B cell (primary cell): Measurements from ENCODE around the gene SPRR3. TPM values are rescaled to one million over a fixed set of nuclear protein-coding genes. Genes with fewer than 3 reads are reported as not detected.
"Not testable (repeated sequence)": the region's sequence is repeated elsewhere in the genome, so short reads cannot be mapped to it uniquely, and the experiment has no call there.

Experiments
- ATAC-seq: fragments of 200-7000 bp; cut with Tn5 transposase; one replicate; pipeline ENCODE4 v1.10.0; 2021; ENCODE audit warnings: low read depth, mild to moderate bottlenecking, moderate number of reproducible peaks, moderate library complexity
- CTCF ChIA-PET: fragments of 350-600 bp; sonication (Branson Sonifier 250); formaldehyde crosslinking; loops from one replicate; lab custom pipeline; 2021; ENCODE audit warnings: antibody characterized with exemption, inconsistent platforms; lab: Charles Lee
- POLR2A ChIA-PET: fragments of 350-600 bp; sonication (Branson Sonifier 250); formaldehyde crosslinking; loops from one replicate; lab custom pipeline; 2021; ENCODE audit warnings: antibody characterized with exemption; lab: Charles Lee
- DNase-seq: peaks from one replicate; pipeline ENCODE4 v3.0.0; 2013
- H2AFZ ChIP-seq: 2 replicates; pipeline ENCODE4 v1.6.1; 2012; ENCODE audit warnings: mild to moderate bottlenecking, low read depth, low read length; ENCODE audit not compliant: insufficient read depth, poor library complexity, severe bottlenecking
- H3K27ac ChIP-seq, 2 donors: 1 replicate in 1 of 2; 2 replicates in 1 of 2; pipeline ENCODE4 v1.5.1; 2012 to 2013; ENCODE audit warnings: low read length in 2 of 2, mild to moderate bottlenecking in 2 of 2, moderate library complexity in 1 of 2
- H3K27me3 ChIP-seq, 4 experiments: fragments of 200-600 bp in 1 of 4; sonication (generic) in 1 of 4; replicated peaks in 1 of 4; 1 replicate in 2 of 4; 2 replicates in 2 of 4; pipeline versions ENCODE4 v1.6.1 to v1.7.0; 2013 to 2016; ENCODE audit warnings: low read length in 3 of 4, mild to moderate bottlenecking in 2 of 4, mixed read lengths in 1 of 4, moderate library complexity in 1 of 4; ENCODE audit not compliant: insufficient read depth in 4 of 4, control insufficient read depth in 3 of 4; ENCODE audit errors: control extremely low read depth in 1 of 4
- H3K36me3 ChIP-seq, 2 experiments: replicated peaks in 1 of 2; 1 replicate in 1 of 2; 2 replicates in 1 of 2; pipeline versions ENCODE4 v1.6.1 to v1.7.1; 2013; ENCODE audit warnings: low read length in 1 of 2; ENCODE audit not compliant: insufficient read depth in 2 of 2, control insufficient read depth in 1 of 2; ENCODE audit errors: control extremely low read depth in 1 of 2, extremely low read depth in 1 of 2
- H3K4me1 ChIP-seq, 2 donors: fragments of 200-600 bp in 1 of 2; sonication (generic) in 1 of 2; 1 replicate in 1 of 2; 2 replicates in 1 of 2; pipeline versions ENCODE4 v1.5.1 to v1.6.1; 2013 to 2017; ENCODE audit warnings: low read length in 2 of 2; ENCODE audit not compliant: control insufficient read depth in 2 of 2, insufficient read depth in 2 of 2
- H3K4me2 ChIP-seq: replicated peaks from 2 replicates; pipeline ENCODE3; 2012; ENCODE audit warnings: mild to moderate bottlenecking, low read depth, low read length; ENCODE audit not compliant: poor library complexity, severe bottlenecking
- H3K4me3 ChIP-seq, 5 experiments: fragments of 200-600 bp in 1 of 5; sonication (generic) in 1 of 5; 1 replicate in 3 of 5; 2 replicates in 2 of 5; pipeline versions ENCODE4 v1.5.1 to v1.7.0; 2011 to 2016; ENCODE audit warnings: low read length in 4 of 5, mild to moderate bottlenecking in 4 of 5, low read depth in 2 of 5, control low read depth in 1 of 5, moderate library complexity in 1 of 5; ENCODE audit not compliant: insufficient read depth in 1 of 5; ENCODE audit errors: control extremely low read depth in 1 of 5, extremely low read depth in 1 of 5
- H3K79me2 ChIP-seq: fragments of 200-600 bp; sonication (generic); one replicate; pipeline ENCODE4 v1.6.0; 2016; ENCODE audit warnings: low read length; ENCODE audit not compliant: control insufficient read depth, insufficient read depth
- H3K9ac ChIP-seq: fragments of 200-600 bp; sonication (generic); 2 replicates; pipeline ENCODE4 v1.6.1; 2017; ENCODE audit warnings: mild to moderate bottlenecking, low read length, moderate library complexity
- H3K9me3 ChIP-seq, 3 donors: one replicate each; pipeline versions ENCODE4 v1.6.1 to v1.7.1; 2013; ENCODE audit warnings: low read length in 2 of 3; ENCODE audit not compliant: control insufficient read depth in 2 of 3, insufficient read depth in 1 of 3; ENCODE audit errors: control extremely low read depth in 1 of 3
- H4K20me1 ChIP-seq: 2 replicates; pipeline ENCODE4 v1.6.0; 2012; ENCODE audit warnings: mild to moderate bottlenecking, low read length; ENCODE audit not compliant: insufficient read depth, control insufficient read depth, poor library complexity, severe bottlenecking
- H3K27ac Mint-ChIP-seq: one replicate; pipeline ENCODE4 v1.8.0; 2021; ENCODE audit warnings: mixed read lengths
- H3K27me3 Mint-ChIP-seq: one replicate; pipeline ENCODE4 v1.8.0; 2021; ENCODE audit warnings: mixed read lengths
- H3K4me1 Mint-ChIP-seq: one replicate; pipeline ENCODE4 v1.8.0; 2021; ENCODE audit warnings: mixed read lengths
- H3K4me3 Mint-ChIP-seq: one replicate; pipeline ENCODE4 v1.8.0; 2021; ENCODE audit warnings: mixed read lengths
- H3K9me3 Mint-ChIP-seq: one replicate; pipeline ENCODE4 v1.8.0; 2022; ENCODE audit warnings: mixed read lengths; ENCODE audit not compliant: insufficient read depth
- EZH2 ChIP-seq: IDR thresholded peaks from 2 replicates; pipeline ENCODE4 v1.6.1; 2012; ENCODE audit warnings: borderline replicate concordance, low read depth, mild to moderate bottlenecking, moderate library complexity, low read length; ENCODE audit not compliant: insufficient read depth, poor library complexity, severe bottlenecking
- WGBS: methylation state at CpG from one replicate; pipeline ENCODE4 v1.1.5; 2013; ENCODE audit warnings: missing lambda C conversion rate; ENCODE audit not compliant: insufficient coverage; 5-methylcytosine and 5-hydroxymethylcytosine counted together
- intact Hi-C: fragments of 100-400 bp; cut with micrococcal nuclease; formaldehyde crosslinking; loops from one replicate; pipeline ENCODE4 v1.10.0; 2022
- polyA plus RNA-seq: library from polyadenylated mRNA; depleted of rRNA; stranded (reverse); fragments of >200 nt; gene quantifications from 2 replicates; pipeline ENCODE4 v1.2.3, GENCODE V29; 2012
- total RNA-seq, 2 donors: library from RNA; stranded (reverse); fragments of 120-200 nt in 1 of 2; gene quantifications; 1 replicate in 1 of 2; 2 replicates in 1 of 2; pipeline versions ENCODE4 v1.2.3 to v1.2.4, GENCODE V29; 2013 to 2022
- TF ChIP-seq, protein P1 (sequence below): fragments of 200-600 bp; IDR thresholded peaks from one replicate; pipeline ENCODE4 v1.8.0; 2022; ENCODE audit warnings: antibody characterized with exemption, mild to moderate bottlenecking

The SPRR3 gene
- total and polyA plus RNA-seq, 2 donors (not counting 1 experiment from before 2014, with no cell fraction given): not detected

DNA sequence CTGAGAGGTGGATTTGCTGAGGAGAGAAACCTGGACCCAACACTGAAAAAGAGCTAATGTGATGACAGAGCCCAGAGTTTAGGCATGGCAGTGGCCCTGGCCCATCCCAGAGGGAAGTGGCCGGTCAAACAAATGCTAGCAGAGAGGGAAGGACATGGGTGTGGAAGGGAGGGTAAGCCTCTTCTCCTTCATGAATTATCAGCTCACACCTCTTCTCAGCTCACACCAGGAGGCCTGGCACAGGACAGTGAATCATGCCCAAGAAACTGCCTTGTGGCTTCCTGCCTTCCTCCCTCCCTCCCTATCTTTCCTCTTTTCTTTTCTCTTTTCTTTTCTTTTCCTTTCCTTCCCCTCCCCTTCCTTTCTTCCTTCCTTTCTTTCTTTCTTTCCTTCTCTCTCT is 1.3 kb upstream of the SPRR3 start:
- ChIA-PET POLR2A (interaction anchor here (0.6 kb wide), 1 partner anchor 90 kb away, joined by 3 read pairs; no protein-coding TSS in a partner anchor), CTCF (no interaction called here)
- intact Hi-C loops: no loop called here
- Mint-ChIP-seq H3K9me3 (peaks cover 4% of the 10 kb centered on the region), H3K27ac (no peak overlapping the region), H3K4me3 (no peak overlapping the region), H3K27me3 (peaks cover 33% of the 10 kb centered on the region), H3K4me1 (no peaks in the 10 kb centered on the region)
- Histone ChIP-seq H3K27ac (no peak overlapping the region), H3K36me3 (no peaks in the 10 kb centered on the region), H3K27me3 (peaks cover 0 to 7% (median 0%) of the 10 kb centered on the region in 4 experiments), H3K4me1 (no peaks in the 10 kb centered on the region), H3K4me3 (no peak overlapping the region), H3K9me3 (no peaks in the 10 kb centered on the region), H2AFZ (no peak overlapping the region), H3K4me2 (no peak overlapping the region), H4K20me1 (no peaks in the 10 kb centered on the region), H3K9ac (no peak overlapping the region), H3K79me2 (no peaks in the 10 kb centered on the region)
- ATAC-seq (no peak), DNase-seq (no peak)
- WGBS: no CpG with 5 or more reads among the region's 1 CpG
- TF ChIP-seq EZH2: no peak
- TF ChIP-seq, protein P1, sequence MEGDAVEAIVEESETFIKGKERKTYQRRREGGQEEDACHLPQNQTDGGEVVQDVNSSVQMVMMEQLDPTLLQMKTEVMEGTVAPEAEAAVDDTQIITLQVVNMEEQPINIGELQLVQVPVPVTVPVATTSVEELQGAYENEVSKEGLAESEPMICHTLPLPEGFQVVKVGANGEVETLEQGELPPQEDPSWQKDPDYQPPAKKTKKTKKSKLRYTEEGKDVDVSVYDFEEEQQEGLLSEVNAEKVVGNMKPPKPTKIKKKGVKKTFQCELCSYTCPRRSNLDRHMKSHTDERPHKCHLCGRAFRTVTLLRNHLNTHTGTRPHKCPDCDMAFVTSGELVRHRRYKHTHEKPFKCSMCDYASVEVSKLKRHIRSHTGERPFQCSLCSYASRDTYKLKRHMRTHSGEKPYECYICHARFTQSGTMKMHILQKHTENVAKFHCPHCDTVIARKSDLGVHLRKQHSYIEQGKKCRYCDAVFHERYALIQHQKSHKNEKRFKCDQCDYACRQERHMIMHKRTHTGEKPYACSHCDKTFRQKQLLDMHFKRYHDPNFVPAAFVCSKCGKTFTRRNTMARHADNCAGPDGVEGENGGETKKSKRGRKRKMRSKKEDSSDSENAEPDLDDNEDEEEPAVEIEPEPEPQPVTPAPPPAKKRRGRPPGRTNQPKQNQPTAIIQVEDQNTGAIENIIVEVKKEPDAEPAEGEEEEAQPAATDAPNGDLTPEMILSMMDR: no peak

DNA sequence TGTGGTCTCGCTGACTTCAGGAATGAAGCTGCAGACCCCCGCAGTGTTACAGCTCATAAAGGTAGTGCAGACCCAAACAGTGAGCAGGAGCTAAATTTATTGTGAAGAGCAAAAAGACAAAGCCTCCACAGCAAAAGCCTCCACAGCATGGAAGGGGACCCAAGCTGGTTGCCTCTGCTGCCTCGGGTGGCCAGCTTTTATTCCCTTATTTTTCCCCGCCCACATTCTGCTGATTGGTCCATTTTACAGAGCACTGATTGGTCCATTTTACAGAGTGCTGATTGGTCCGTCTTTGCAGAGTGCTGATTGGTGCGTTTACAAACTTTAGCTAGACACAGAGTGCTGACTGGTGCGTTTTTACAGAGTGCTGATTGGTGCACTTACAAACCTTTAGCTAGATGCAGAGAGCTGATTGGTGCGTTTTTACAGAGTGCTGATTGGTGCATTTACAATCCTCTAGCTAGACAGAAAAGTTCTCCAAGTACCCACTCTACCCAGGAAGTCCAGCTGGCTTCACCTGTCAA is 9.7 kb downstream of the SPRR3 start:
- H3K4me1 ChIP-seq, H3K36me3 ChIP-seq, intact Hi-C loops, H3K9me3 Mint-ChIP-seq, H3K9ac ChIP-seq, CTCF ChIA-PET, H3K27me3 ChIP-seq, H3K27ac Mint-ChIP-seq, H3K4me3 ChIP-seq, H2AFZ ChIP-seq, H3K79me2 ChIP-seq, H3K4me1 Mint-ChIP-seq, H3K27ac ChIP-seq, H4K20me1 ChIP-seq, H3K4me2 ChIP-seq, POLR2A ChIA-PET, ATAC-seq, H3K9me3 ChIP-seq, H3K4me3 Mint-ChIP-seq, DNase-seq: not testable (repeated sequence)
- H3K27me3 Mint-ChIP-seq: peaks cover 10% of the 10 kb centered on the region
- 93% methylated on average over 6 of the region's 8 CpGs for WGBS

DNA sequence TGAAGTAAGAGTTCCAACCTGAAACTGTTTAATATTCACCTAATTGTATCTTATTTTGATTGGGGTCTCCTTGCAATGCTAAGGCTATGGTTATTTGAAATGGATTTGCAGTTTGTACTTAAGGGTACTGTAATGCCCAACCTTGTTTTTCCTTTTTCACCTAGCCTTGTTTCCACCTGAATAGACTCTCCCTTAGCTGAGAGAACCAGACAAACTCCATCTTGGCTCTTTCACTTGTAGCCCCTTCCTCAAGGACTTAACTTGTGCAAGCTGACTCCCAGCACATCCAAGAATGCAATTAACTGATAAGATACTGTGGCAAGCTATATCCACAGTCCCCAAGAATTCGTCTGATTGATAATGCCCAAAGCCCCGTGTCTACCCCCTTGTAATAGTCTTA is 20.3 kb downstream of the SPRR3 start:
- H3K4me3 Mint-ChIP-seq, DNase-seq, H3K9me3 Mint-ChIP-seq, H3K4me1 ChIP-seq, H3K79me2 ChIP-seq, H3K4me3 ChIP-seq, H4K20me1 ChIP-seq, H3K27me3 ChIP-seq, H3K36me3 ChIP-seq, intact Hi-C loops, POLR2A ChIA-PET, H2AFZ ChIP-seq, H3K27ac ChIP-seq, H3K9ac ChIP-seq, ATAC-seq, H3K27ac Mint-ChIP-seq, H3K4me2 ChIP-seq, H3K4me1 Mint-ChIP-seq: not testable (repeated sequence)
- 21% methylated on average over 2 of the region's 2 CpGs for WGBS
- CTCF ChIA-PET: interaction anchor here (0.6 kb wide), 1 partner anchor 15 kb away, joined by 3 read pairs; no protein-coding TSS in a partner anchor
- peaks cover 35% of the 10 kb centered on the region for H3K27me3 Mint-ChIP-seq
- H3K9me3 ChIP-seq: peaks cover 0 to 11% (median 0%) of the 10 kb centered on the region in 3 donors
